HL-60 (cell line): Measurements from ENCODE around the gene CYP4B1.

Source experiments
- DNase-seq, 2 experiments: peaks; one replicate each; pipeline ENCODE4 v3.0.0-alpha.2; 2010 to 2020; ENCODE audit warnings: low read depth in 1 of 2, low spot score in 1 of 2
- H3K27ac ChIP-seq: fragments of 250-450 bp; sonication (Bioruptor Pico); replicated peaks from 2 replicates; pipeline ENCODE4 v1.5.1; 2020; ENCODE audit warnings: mild to moderate bottlenecking, moderate library complexity
- H3K27me3 ChIP-seq: fragments of 250-450 bp; sonication (Bioruptor Pico); 2 replicates; pipeline ENCODE4 v1.5.1; 2021; ENCODE audit warnings: mild to moderate bottlenecking, moderate library complexity; ENCODE audit not compliant: insufficient read depth, poor library complexity, severe bottlenecking
- H3K4me3 ChIP-seq: replicated peaks from 2 replicates; pipeline ENCODE4 v1.5.1; 2011; ENCODE audit warnings: mild to moderate bottlenecking, control low read depth, low read length; ENCODE audit not compliant: insufficient read depth
- CTCF ChIP-seq: IDR thresholded peaks from one replicate; pipeline ENCODE4 v1.5.1; 2011; ENCODE audit warnings: low read length, control low read depth, inconsistent platforms; ENCODE audit not compliant: insufficient read depth
- GABPA ChIP-seq: IDR thresholded peaks from 2 replicates; pipeline ENCODE4 v1.6.1; 2012; ENCODE audit warnings: low read depth
- POLR2AphosphoS5 ChIP-seq: IDR thresholded peaks from 2 replicates; pipeline ENCODE4 v1.6.1; 2012; ENCODE audit warnings: low read depth
- SPI1 ChIP-seq: IDR thresholded peaks from 2 replicates; pipeline ENCODE4 v1.6.1; 2012; ENCODE audit warnings: low read depth, mild to moderate bottlenecking, borderline replicate concordance
- TF ChIP-seq, protein P1 (sequence below): IDR thresholded peaks from 2 replicates; pipeline ENCODE4 v1.6.1; 2012; ENCODE audit warnings: low read depth; ENCODE audit not compliant: insufficient replicate concordance

The CYP4B1 gene

DNA sequence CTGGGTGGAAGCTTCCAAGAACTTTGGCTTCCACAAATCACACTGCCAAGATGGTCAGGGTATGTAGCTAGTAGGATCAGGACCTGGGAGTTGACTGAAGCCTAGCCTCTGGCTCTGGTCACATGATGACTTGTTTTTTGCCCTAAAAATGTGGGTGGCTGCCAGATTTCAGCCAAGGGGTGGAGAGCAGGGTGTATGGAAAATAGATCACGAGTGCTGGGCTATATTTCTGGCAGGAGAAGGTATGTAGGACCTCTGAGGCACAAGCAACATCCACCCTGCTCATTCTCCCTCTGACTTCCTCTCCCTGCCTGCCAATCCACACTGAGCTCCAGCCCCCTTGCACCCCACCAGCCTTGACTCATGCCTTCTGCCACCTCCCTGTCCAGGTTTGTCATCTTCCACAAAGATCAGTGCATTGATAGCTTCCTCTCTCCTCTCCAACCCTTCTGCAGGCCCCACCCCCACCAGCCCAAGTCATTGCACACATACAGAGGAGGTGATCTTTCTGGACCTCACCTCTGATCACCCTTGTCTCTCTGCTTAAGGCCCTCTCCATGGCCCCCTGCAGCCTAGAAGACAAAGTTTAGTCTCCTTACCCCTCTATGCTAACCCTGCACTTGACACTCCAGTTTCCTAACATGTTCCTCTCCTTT lies 8.3 kb upstream of the CYP4B1 start:
- peaks cover 9% of the 10 kb centered on the region for H3K27me3 ChIP-seq
- no peak for DNase-seq
- H3K27ac ChIP-seq, result no peak overlapping the region
- no peak for TF ChIP-seq POLR2AphosphoS5
- TF ChIP-seq SPI1, result no peak
- no peak overlapping the region for H3K4me3 ChIP-seq

DNA sequence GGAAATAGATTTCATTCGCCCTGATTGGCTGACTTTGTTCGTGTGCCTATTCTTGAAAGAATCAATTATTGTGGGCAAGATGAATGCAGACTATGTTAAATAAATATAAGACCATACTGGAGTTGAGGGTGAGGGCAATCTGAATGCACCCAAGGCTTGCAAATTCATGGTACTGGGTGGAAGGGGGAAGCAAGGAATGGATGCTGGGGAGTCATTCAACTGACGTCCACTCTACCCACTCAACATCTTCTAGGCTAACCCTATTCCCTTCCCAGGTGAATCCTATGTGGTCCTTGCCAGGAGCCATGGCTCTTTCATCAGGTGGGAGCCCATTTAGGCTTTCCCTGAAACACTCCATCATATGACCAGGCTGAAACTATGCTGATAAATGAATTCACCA lies 5.7 kb upstream of the CYP4B1 start:
- no peak for DNase-seq
- Histone ChIP-seq H3K4me3 (no peak overlapping the region), H3K27me3 (peaks cover 6% of the 10 kb centered on the region), H3K27ac (no peak overlapping the region)
- TF ChIP-seq CTCF, result no peak
- TF ChIP-seq, protein P1, sequence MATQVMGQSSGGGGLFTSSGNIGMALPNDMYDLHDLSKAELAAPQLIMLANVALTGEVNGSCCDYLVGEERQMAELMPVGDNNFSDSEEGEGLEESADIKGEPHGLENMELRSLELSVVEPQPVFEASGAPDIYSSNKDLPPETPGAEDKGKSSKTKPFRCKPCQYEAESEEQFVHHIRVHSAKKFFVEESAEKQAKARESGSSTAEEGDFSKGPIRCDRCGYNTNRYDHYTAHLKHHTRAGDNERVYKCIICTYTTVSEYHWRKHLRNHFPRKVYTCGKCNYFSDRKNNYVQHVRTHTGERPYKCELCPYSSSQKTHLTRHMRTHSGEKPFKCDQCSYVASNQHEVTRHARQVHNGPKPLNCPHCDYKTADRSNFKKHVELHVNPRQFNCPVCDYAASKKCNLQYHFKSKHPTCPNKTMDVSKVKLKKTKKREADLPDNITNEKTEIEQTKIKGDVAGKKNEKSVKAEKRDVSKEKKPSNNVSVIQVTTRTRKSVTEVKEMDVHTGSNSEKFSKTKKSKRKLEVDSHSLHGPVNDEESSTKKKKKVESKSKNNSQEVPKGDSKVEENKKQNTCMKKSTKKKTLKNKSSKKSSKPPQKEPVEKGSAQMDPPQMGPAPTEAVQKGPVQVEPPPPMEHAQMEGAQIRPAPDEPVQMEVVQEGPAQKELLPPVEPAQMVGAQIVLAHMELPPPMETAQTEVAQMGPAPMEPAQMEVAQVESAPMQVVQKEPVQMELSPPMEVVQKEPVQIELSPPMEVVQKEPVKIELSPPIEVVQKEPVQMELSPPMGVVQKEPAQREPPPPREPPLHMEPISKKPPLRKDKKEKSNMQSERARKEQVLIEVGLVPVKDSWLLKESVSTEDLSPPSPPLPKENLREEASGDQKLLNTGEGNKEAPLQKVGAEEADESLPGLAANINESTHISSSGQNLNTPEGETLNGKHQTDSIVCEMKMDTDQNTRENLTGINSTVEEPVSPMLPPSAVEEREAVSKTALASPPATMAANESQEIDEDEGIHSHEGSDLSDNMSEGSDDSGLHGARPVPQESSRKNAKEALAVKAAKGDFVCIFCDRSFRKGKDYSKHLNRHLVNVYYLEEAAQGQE, result no peak
- TF ChIP-seq SPI1, result no peak
- no peak for TF ChIP-seq GABPA
- TF ChIP-seq POLR2AphosphoS5, result no peak

DNA sequence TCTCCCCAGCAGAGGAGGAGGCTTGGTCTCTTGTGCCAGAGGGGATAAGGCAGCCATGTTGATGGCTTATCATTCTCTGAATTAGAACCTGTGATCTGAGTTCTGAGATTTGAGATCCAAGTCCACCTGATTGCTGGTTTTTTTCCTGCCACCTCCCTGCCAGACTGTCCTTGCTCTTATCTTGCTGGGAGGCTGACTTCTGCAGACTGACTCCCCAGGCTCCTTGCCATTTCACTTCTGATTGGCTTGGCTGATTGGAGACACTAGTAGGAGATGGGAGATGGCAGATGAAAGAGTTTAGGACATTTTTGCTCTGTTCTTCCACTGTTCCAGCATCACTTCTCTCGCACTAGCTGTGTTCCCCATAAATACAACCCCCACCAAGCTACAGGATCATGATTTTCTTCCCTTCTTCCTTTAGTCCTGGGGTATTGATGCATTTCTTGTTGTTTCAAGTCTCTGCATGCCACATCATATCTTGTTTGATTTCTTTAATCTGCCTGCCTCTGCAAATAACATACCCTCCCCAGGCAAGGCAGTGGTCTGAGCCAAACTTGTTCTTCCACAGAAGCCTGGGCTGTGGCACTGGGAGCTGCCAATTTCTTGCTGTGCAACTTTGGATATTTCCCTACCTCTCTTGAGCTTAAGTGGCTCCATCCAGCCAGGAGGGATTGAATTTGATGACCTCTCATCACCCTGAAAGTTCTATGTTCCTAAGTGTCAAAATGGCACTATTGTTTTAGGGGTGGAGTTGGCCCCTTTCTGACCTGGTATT lies 963 bp upstream of the CYP4B1 start:
- no peak overlapping the region for H3K27ac ChIP-seq
- DNase-seq, result no peak
- TF ChIP-seq POLR2AphosphoS5 (no peak), GABPA (no peak), SPI1 (no peak), CTCF (no peak)
- TF ChIP-seq, protein P1, result no peak

GRCh38 chr1:46800742-46801141 lies 1.9 kb downstream of the CYP4B1 start:
- no peak for DNase-seq
- H3K27ac ChIP-seq, result no peak overlapping the region
- TF ChIP-seq SPI1 (no peak), POLR2AphosphoS5 (no peak), GABPA (no peak), CTCF (no peak)
- TF ChIP-seq, protein P1, result no peak

More for the DNA sequence above, 963 bp upstream of the CYP4B1 start:
- H3K4me3 ChIP-seq, result no peak overlapping the region
- no peaks in the 10 kb centered on the region for H3K27me3 ChIP-seq

More at GRCh38 chr1:46800742-46801141, 1.9 kb downstream of the CYP4B1 start:
- Histone ChIP-seq H3K27me3 (no peaks in the 10 kb centered on the region), H3K4me3 (no peak overlapping the region)
